BLaER1 (cell line): ENCODE data around the gene ASAP2.
A peak's percentile ranks its signal among the peaks of the same experiment; 100 is the strongest.

ENCODE experiments used
- H3K27ac ChIP-seq: shearing (Covaris generic); formaldehyde crosslinking; 2 replicates; pipeline ENCODE4 v1.8.1; 2022
- H3K27me3 ChIP-seq: shearing (Covaris generic); formaldehyde crosslinking; 2 replicates; pipeline ENCODE4 v1.8.1; 2022
- H3K36me3 ChIP-seq: shearing (Covaris generic); formaldehyde crosslinking; 2 replicates; pipeline ENCODE4 v1.8.1; 2022
- H3K4me1 ChIP-seq: shearing (Covaris generic); formaldehyde crosslinking; 2 replicates; pipeline ENCODE4 v1.8.1; 2022
- H3K4me2 ChIP-seq: shearing (Covaris generic); formaldehyde crosslinking; 2 replicates; pipeline ENCODE4 v1.8.1; 2022
- H3K4me3 ChIP-seq: shearing (Covaris generic); formaldehyde crosslinking; 2 replicates; pipeline ENCODE4 v1.8.1; 2022
- H3K9ac ChIP-seq: shearing (Covaris generic); formaldehyde crosslinking; 2 replicates; pipeline ENCODE4 v1.8.1; 2022
- H3K9me3 ChIP-seq: shearing (Covaris generic); formaldehyde crosslinking; 2 replicates; pipeline ENCODE4 v1.8.1; 2022
- H4K20me1 ChIP-seq: shearing (Covaris generic); formaldehyde crosslinking; 2 replicates; pipeline ENCODE4 v1.8.1; 2022
- Cebpa-rat ChIP-seq: shearing (Covaris generic); IDR thresholded peaks from 2 replicates; pipeline ENCODE4 v1.8.1; 2022

Gene ASAP2

GRCh38 chr2:9269695-9270360, 63.2 kb downstream of the ASAP2 start:
- Histone ChIP-seq H3K4me3 (no peak overlapping the region), H3K27me3 (no peaks in the 10 kb centered on the region), H3K27ac (peak overlapping the region; percentile 44; the same call in 1 of the 2 replicates), H3K4me2 (no peak overlapping the region), H3K9me3 (peaks cover 20% of the 10 kb centered on the region), H3K36me3 (peaks cover 44% of the 10 kb centered on the region), H3K4me1 (peaks cover 29% of the 10 kb centered on the region), H4K20me1 (peaks cover 76% of the 10 kb centered on the region), H3K9ac (no peak overlapping the region)
- no peak for TF ChIP-seq Cebpa-rat

- no peak for TF ChIP-seq Cebpa-rat
- H3K9me3 ChIP-seq: peaks cover 20% of the 10 kb centered on the region
- H3K4me1 ChIP-seq: peaks cover 40% of the 10 kb centered on the region
- H3K4me2 ChIP-seq: no peak overlapping the region
- peaks cover 77% of the 10 kb centered on the region for H4K20me1 ChIP-seq
- H3K27me3 ChIP-seq: no peaks in the 10 kb centered on the region
- no peak overlapping the region for H3K9ac ChIP-seq
- peaks cover 44% of the 10 kb centered on the region for H3K36me3 ChIP-seq
- no peak overlapping the region for H3K4me3 ChIP-seq
- no peak overlapping the region for H3K27ac ChIP-seq
Observed at GRCh38 chr2:9271091-9271490, 64.5 kb downstream of the ASAP2 start.

GRCh38 chr2:9271691-9272090, 65.1 kb downstream of the ASAP2 start:
- Histone ChIP-seq H3K9me3 (peaks cover 20% of the 10 kb centered on the region), H4K20me1 (peaks cover 77% of the 10 kb centered on the region), H3K9ac (no peak overlapping the region), H3K4me3 (no peak overlapping the region), H3K4me1 (peaks cover 40% of the 10 kb centered on the region), H3K36me3 (peaks cover 38% of the 10 kb centered on the region), H3K27ac (no peak overlapping the region), H3K4me2 (no peak overlapping the region), H3K27me3 (no peaks in the 10 kb centered on the region)
- no peak for TF ChIP-seq Cebpa-rat

GRCh38 chr2:9273486-9274130, 67.0 kb downstream of the ASAP2 start:
- Histone ChIP-seq H4K20me1 (peaks cover 77% of the 10 kb centered on the region), H3K27ac (0 out of 2 replicates have a peak overlapping the region, but pooled peaks have one; percentile 32), H3K36me3 (peaks cover 26% of the 10 kb centered on the region), H3K27me3 (no peaks in the 10 kb centered on the region), H3K4me2 (peak overlapping the region; percentile 74), H3K4me3 (no peak overlapping the region), H3K9me3 (peaks cover 20% of the 10 kb centered on the region), H3K9ac (0 out of 2 replicates have a peak overlapping the region, but pooled peaks have one; percentile 8), H3K4me1 (peaks cover 56% of the 10 kb centered on the region)
- no peak for TF ChIP-seq Cebpa-rat

GRCh38 chr2:9274701-9275343, 68.2 kb downstream of the ASAP2 start:
- H3K27me3 ChIP-seq: no peaks in the 10 kb centered on the region
- H3K9ac ChIP-seq: no peak overlapping the region
- no peak for TF ChIP-seq Cebpa-rat
- H3K9me3 ChIP-seq: peaks cover 20% of the 10 kb centered on the region
- peaks cover 77% of the 10 kb centered on the region for H4K20me1 ChIP-seq
- H3K36me3 ChIP-seq: peaks cover 23% of the 10 kb centered on the region
- no peak overlapping the region for H3K4me3 ChIP-seq
- H3K4me1 ChIP-seq: peaks cover 68% of the 10 kb centered on the region
- H3K4me2 ChIP-seq: peak overlapping the region; percentile 74
- no peak overlapping the region for H3K27ac ChIP-seq

GRCh38 chr2:9275399-9275798, 68.8 kb downstream of the ASAP2 start:
- H3K9ac ChIP-seq: no peak overlapping the region
- H3K4me1 ChIP-seq: peaks cover 73% of the 10 kb centered on the region
- no peak for TF ChIP-seq Cebpa-rat
- H3K27me3 ChIP-seq: no peaks in the 10 kb centered on the region
- H3K27ac ChIP-seq: no peak overlapping the region
- H3K4me3 ChIP-seq: no peak overlapping the region
- H4K20me1 ChIP-seq: peaks cover 78% of the 10 kb centered on the region
- H3K4me2 ChIP-seq: peak overlapping the region; percentile 74
- peaks cover 20% of the 10 kb centered on the region for H3K36me3 ChIP-seq
- peaks cover 20% of the 10 kb centered on the region for H3K9me3 ChIP-seq

- peaks cover 80% of the 10 kb centered on the region for H3K4me1 ChIP-seq
Observed at GRCh38 chr2:9276074-9276473, 69.5 kb downstream of the ASAP2 start.

GRCh38 chr2:9276901-9277451, 70.4 kb downstream of the ASAP2 start:
- Histone ChIP-seq H4K20me1 (peaks cover 91% of the 10 kb centered on the region), H3K9me3 (peaks cover 9% of the 10 kb centered on the region), H3K4me1 (peaks cover 89% of the 10 kb centered on the region), H3K4me2 (peak overlapping the region; percentile 74), H3K27ac (peak overlapping the region; percentile 22; the same call in 1 of the 2 replicates), H3K36me3 (peaks cover 23% of the 10 kb centered on the region), H3K27me3 (no peaks in the 10 kb centered on the region), H3K4me3 (no peak overlapping the region), H3K9ac (no peak overlapping the region)
- no peak for TF ChIP-seq Cebpa-rat

More at GRCh38 chr2:9276074-9276473, 69.5 kb downstream of the ASAP2 start:
- Histone ChIP-seq H3K4me3 (no peak overlapping the region), H3K9ac (no peak overlapping the region), H3K27ac (no peak overlapping the region), H3K27me3 (no peaks in the 10 kb centered on the region), H4K20me1 (peaks cover 82% of the 10 kb centered on the region), H3K36me3 (peaks cover 23% of the 10 kb centered on the region), H3K4me2 (peak overlapping the region; percentile 74), H3K9me3 (peaks cover 18% of the 10 kb centered on the region)
- TF ChIP-seq Cebpa-rat: no peak

- no peak overlapping the region for H3K9ac ChIP-seq
- no peak overlapping the region for H3K4me3 ChIP-seq
- no peaks in the 10 kb centered on the region for H3K27me3 ChIP-seq
- peaks cover 93% of the 10 kb centered on the region for H3K4me1 ChIP-seq
- peak overlapping the region; percentile 33 for H3K4me2 ChIP-seq
- H3K27ac ChIP-seq: no peak overlapping the region
- no peaks in the 10 kb centered on the region for H3K9me3 ChIP-seq
- H3K36me3 ChIP-seq: peaks cover 35% of the 10 kb centered on the region
- H4K20me1 ChIP-seq: peaks cover 85% of the 10 kb centered on the region
- no peak for TF ChIP-seq Cebpa-rat
Observed at GRCh38 chr2:9278439-9278838, 71.8 kb downstream of the ASAP2 start.

GRCh38 chr2:9279426-9279825, 72.8 kb downstream of the ASAP2 start:
- peaks cover 83% of the 10 kb centered on the region for H3K4me1 ChIP-seq
- no peaks in the 10 kb centered on the region for H3K27me3 ChIP-seq
- H3K36me3 ChIP-seq: peaks cover 45% of the 10 kb centered on the region
- H3K27ac ChIP-seq: no peak overlapping the region
- no peak overlapping the region for H3K9ac ChIP-seq
- H4K20me1 ChIP-seq: peaks cover 85% of the 10 kb centered on the region
- no peaks in the 10 kb centered on the region for H3K9me3 ChIP-seq
- TF ChIP-seq Cebpa-rat: no peak
- H3K4me3 ChIP-seq: no peak overlapping the region
- peak overlapping the region; percentile 33 for H3K4me2 ChIP-seq
